Measurements from ENCODE around the gene RAB11FIP2. TPM values are rescaled to one million over a fixed set of nuclear protein-coding genes. Genes with fewer than 3 reads are reported as not detected.
A peak's percentile ranks its signal among the peaks of the same experiment; 100 is the strongest.

Gene RAB11FIP2
- total and polyA plus RNA-seq, 2 donors = 6.4 to 17.7 TPM

GRCh38 chr10:118058371-118058770 is 11.6 kb upstream of the RAB11FIP2 start:
- DNase-seq (ENCODE audit: low read depth in 6 of 9, low spot score in 9 of 9) = no peak
- H3K36me3 ChIP-seq (ENCODE audit: control insufficient read depth in 2 of 2, insufficient read depth in 2 of 2, low read length in 1 of 2) = no peaks in the 10 kb centered on the region
- H3K27me3 ChIP-seq (ENCODE audit: control insufficient read depth in 2 of 2, insufficient read depth in 1 of 2, low read length in 1 of 2) = peaks cover 0 to 2% of the 10 kb centered on the region in 2 donors
- H3K4me3 ChIP-seq (ENCODE audit: low read length in 2 of 2) = no peak overlapping the region
- no peaks in the 10 kb centered on the region for H3K9me3 ChIP-seq (ENCODE audit: control insufficient read depth in 2 of 2, insufficient read depth in 1 of 2, low read length in 1 of 2)
- no peaks in the 10 kb centered on the region for H3K4me1 ChIP-seq (ENCODE audit: control insufficient read depth in 2 of 2, insufficient read depth in 2 of 2, low read length in 2 of 2)
- H3K27ac ChIP-seq (ENCODE audit: low read depth in 1 of 2, low read length in 1 of 2) = no peak overlapping the region
- WGBS = 97% methylated on average over 1 of the region's 1 CpG

DNA sequence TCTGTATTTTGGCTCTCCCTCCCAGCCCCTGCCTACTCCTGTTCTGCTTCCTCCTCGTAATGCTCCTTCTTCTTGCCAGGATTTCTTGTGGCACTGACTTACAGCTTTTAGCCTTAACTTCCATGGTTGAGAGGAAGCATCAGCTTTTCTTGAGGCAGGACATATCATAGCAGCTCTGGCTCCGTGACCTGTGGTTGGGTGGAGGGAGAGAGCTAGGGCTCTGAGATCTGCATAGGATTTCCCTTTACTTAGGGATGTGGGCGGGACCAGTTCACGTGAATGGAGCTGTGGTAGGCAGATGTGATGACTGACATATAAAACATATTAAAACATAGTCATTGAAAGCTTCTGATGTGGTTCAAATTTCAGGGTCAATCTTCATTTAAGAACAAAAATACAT is 10.6 kb upstream of the RAB11FIP2 start:
- Histone ChIP-seq H3K36me3 (ENCODE audit: control insufficient read depth in 2 of 2, insufficient read depth in 2 of 2, low read length in 1 of 2) (no peaks in the 10 kb centered on the region), H3K9me3 (ENCODE audit: control insufficient read depth in 2 of 2, insufficient read depth in 1 of 2, low read length in 1 of 2) (no peaks in the 10 kb centered on the region), H3K4me3 (ENCODE audit: low read length in 2 of 2) (no peak overlapping the region), H3K4me1 (ENCODE audit: control insufficient read depth in 2 of 2, insufficient read depth in 2 of 2, low read length in 2 of 2) (no peaks in the 10 kb centered on the region), H3K27ac (ENCODE audit: low read depth in 1 of 2, low read length in 1 of 2) (no peak overlapping the region), H3K27me3 (ENCODE audit: control insufficient read depth in 2 of 2, insufficient read depth in 1 of 2, low read length in 1 of 2) (peaks cover 0 to 2% of the 10 kb centered on the region in 2 donors)
- DNase-seq (ENCODE audit: low read depth in 6 of 9, low spot score in 9 of 9) = no peak
- WGBS = 92% methylated on average over 4 of the region's 4 CpGs

DNA sequence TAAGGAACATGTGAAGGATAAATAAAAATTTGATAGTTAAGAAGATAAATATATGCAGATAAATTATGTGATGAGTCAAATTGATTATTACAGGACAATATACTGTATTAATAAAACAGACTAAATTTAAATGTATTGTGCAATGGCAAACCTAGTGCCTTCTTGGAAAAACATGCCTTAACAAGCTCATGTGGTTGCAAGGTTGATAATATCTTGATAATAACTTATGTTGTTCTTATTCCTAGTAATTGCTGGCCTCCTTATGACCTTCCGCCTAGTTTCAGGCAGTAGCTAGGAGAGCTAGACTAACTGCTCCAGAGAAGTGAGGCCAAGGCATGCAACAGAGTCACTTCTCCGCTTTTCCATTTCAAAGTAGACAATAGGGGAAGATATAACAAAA is 7.6 kb upstream of the RAB11FIP2 start:
- H3K4me1 ChIP-seq (ENCODE audit: control insufficient read depth in 2 of 2, insufficient read depth in 2 of 2, low read length in 2 of 2) = no peaks in the 10 kb centered on the region
- H3K36me3 ChIP-seq (ENCODE audit: control insufficient read depth in 2 of 2, insufficient read depth in 2 of 2, low read length in 1 of 2) = no peaks in the 10 kb centered on the region
- over 99% methylated on average over 2 of the region's 2 CpGs for WGBS
- no peak overlapping the region for H3K27ac ChIP-seq (ENCODE audit: low read depth in 1 of 2, low read length in 1 of 2)
- no peaks in the 10 kb centered on the region for H3K27me3 ChIP-seq (ENCODE audit: control insufficient read depth in 2 of 2, insufficient read depth in 1 of 2, low read length in 1 of 2)
- H3K9me3 ChIP-seq (ENCODE audit: control insufficient read depth in 2 of 2, insufficient read depth in 1 of 2, low read length in 1 of 2) = no peaks in the 10 kb centered on the region
- no peak overlapping the region for H3K4me3 ChIP-seq (ENCODE audit: low read length in 2 of 2)
- DNase-seq (ENCODE audit: low read depth in 6 of 9, low spot score in 9 of 9) = no peak

DNA sequence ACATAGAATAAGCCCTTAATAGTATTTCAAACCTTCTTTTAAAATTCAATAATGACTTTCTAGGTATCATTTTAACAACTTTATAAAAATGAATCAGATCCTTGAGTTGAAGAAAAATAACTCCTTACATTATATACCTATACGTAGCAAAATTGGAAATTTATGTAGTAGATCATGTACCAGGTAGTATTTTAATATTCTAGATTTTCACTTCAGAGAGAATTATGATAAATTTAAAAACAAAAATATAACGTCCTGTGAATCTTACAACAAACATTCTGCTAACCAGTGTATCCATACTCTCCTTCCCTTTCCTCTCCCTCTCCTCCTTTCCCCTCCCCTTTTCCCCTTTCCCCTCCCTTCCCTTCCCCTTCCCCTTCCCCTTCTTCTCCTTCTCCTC is 6.1 kb upstream of the RAB11FIP2 start:
- Histone ChIP-seq H3K9me3 (ENCODE audit: control insufficient read depth in 2 of 2, insufficient read depth in 1 of 2, low read length in 1 of 2) (no peaks in the 10 kb centered on the region), H3K36me3 (ENCODE audit: control insufficient read depth in 2 of 2, insufficient read depth in 2 of 2, low read length in 1 of 2) (no peaks in the 10 kb centered on the region), H3K27me3 (ENCODE audit: control insufficient read depth in 2 of 2, insufficient read depth in 1 of 2, low read length in 1 of 2) (no peaks in the 10 kb centered on the region), H3K4me1 (ENCODE audit: control insufficient read depth in 2 of 2, insufficient read depth in 2 of 2, low read length in 2 of 2) (no peaks in the 10 kb centered on the region), H3K27ac (ENCODE audit: low read depth in 1 of 2, low read length in 1 of 2) (no peak overlapping the region), H3K4me3 (ENCODE audit: low read length in 2 of 2) (no peak overlapping the region)
- WGBS = 96% methylated on average over 2 of the region's 2 CpGs
- DNase-seq (ENCODE audit: low read depth in 6 of 9, low spot score in 9 of 9) = no peak

DNA sequence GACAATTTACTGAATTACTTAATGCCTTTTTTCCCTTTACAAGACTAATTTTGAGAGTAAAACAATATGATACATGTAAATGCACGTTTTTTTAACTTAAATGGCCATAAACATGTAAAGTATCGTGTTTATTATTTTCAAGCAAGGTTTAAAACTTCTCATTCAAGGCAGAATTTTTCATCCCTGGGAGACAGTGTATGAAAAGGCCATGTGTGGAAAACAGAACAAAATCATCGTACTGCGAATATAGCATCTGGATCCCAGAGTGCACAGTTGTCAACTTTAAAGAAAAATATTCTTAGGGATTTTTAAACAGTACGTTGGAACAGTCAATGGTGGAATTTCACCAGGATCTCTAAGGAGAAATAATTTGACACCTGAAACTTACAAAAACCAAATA is 1.1 kb upstream of the RAB11FIP2 start:
- no peak overlapping the region for H3K4me3 ChIP-seq (ENCODE audit: low read length in 2 of 2)
- no peak overlapping the region for H3K27ac ChIP-seq (ENCODE audit: low read depth in 1 of 2, low read length in 1 of 2)
- H3K9me3 ChIP-seq (ENCODE audit: control insufficient read depth in 2 of 2, insufficient read depth in 1 of 2, low read length in 1 of 2) = no peaks in the 10 kb centered on the region
- peaks cover 7 to 12% of the 10 kb centered on the region in 2 donors for H3K4me1 ChIP-seq (ENCODE audit: control insufficient read depth in 2 of 2, insufficient read depth in 2 of 2, low read length in 2 of 2)
- H3K36me3 ChIP-seq (ENCODE audit: control insufficient read depth in 2 of 2, insufficient read depth in 2 of 2, low read length in 1 of 2) = no peaks in the 10 kb centered on the region
- DNase-seq (ENCODE audit: low read depth in 6 of 9, low spot score in 9 of 9) = no peak
- no peaks in the 10 kb centered on the region for H3K27me3 ChIP-seq (ENCODE audit: control insufficient read depth in 2 of 2, insufficient read depth in 1 of 2, low read length in 1 of 2)
- WGBS = 93% methylated on average over 5 of the region's 5 CpGs

DNA sequence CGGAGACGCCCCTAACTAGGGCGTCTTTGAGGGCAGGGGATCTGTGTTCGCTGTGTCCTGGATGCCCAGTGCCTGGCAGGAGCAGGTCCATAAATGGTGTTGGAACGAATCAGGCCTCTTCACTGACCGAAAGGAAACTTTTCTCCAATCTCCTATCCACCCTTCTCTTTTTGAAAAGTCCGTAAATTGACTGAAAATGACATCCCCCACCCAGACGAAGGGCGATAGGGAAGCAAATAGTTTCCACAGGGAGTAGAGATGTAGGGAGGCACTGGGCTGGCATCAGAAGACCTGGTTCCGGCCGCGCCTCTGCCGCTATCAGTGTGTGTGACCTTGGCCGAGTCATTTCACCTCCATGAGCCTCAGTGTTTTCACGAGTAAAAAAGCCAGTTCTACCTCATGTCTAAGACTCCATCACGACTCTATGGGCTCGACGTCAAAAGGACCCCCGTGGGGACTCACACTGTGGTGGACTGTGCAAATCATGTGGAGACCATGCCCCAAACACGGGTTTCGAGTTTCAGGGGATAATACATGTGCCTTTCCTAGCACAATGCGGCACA is 497 bp upstream of the RAB11FIP2 start:
- peaks cover 7 to 12% of the 10 kb centered on the region in 2 donors for H3K4me1 ChIP-seq (ENCODE audit: control insufficient read depth in 2 of 2, insufficient read depth in 2 of 2, low read length in 2 of 2)
- no peaks in the 10 kb centered on the region for H3K27me3 ChIP-seq (ENCODE audit: control insufficient read depth in 2 of 2, insufficient read depth in 1 of 2, low read length in 1 of 2)
- 67% methylated on average over 22 of the region's 22 CpGs for WGBS
- no peak overlapping the region for H3K27ac ChIP-seq (ENCODE audit: low read depth in 1 of 2, low read length in 1 of 2)
- H3K9me3 ChIP-seq (ENCODE audit: control insufficient read depth in 2 of 2, insufficient read depth in 1 of 2, low read length in 1 of 2) = no peaks in the 10 kb centered on the region
- H3K4me3 ChIP-seq (ENCODE audit: low read length in 2 of 2) = peak overlapping the region; percentile 68 to 100
- H3K36me3 ChIP-seq (ENCODE audit: control insufficient read depth in 2 of 2, insufficient read depth in 2 of 2, low read length in 1 of 2) = no peaks in the 10 kb centered on the region
- no peak for DNase-seq (ENCODE audit: low read depth in 6 of 9, low spot score in 9 of 9)

GRCh38 chr10:118045837-118046394 is 825 bp downstream of the RAB11FIP2 start:
- under 1% methylated on average over 14 of the region's 14 CpGs for WGBS
- Histone ChIP-seq H3K9me3 (ENCODE audit: control insufficient read depth in 2 of 2, insufficient read depth in 1 of 2, low read length in 1 of 2) (no peaks in the 10 kb centered on the region), H3K36me3 (ENCODE audit: control insufficient read depth in 2 of 2, insufficient read depth in 2 of 2, low read length in 1 of 2) (no peaks in the 10 kb centered on the region), H3K27ac (ENCODE audit: low read depth in 1 of 2, low read length in 1 of 2) (peak overlapping the region; percentile 24 to 54), H3K4me1 (ENCODE audit: control insufficient read depth in 2 of 2, insufficient read depth in 2 of 2, low read length in 2 of 2) (peaks cover 7 to 12% of the 10 kb centered on the region in 2 donors), H3K27me3 (ENCODE audit: control insufficient read depth in 2 of 2, insufficient read depth in 1 of 2, low read length in 1 of 2) (no peaks in the 10 kb centered on the region), H3K4me3 (ENCODE audit: low read length in 2 of 2) (peak overlapping the region; percentile 68 to 100)
- peak in 7 of 9 donors; percentile 11 to 54 (median 23) for DNase-seq (ENCODE audit: low read depth in 6 of 9, low spot score in 9 of 9)

GRCh38 chr10:118045158-118045836 is 1.4 kb downstream of the RAB11FIP2 start:
- Histone ChIP-seq H3K27ac (ENCODE audit: low read depth in 1 of 2, low read length in 1 of 2) (no peak overlapping the region), H3K27me3 (ENCODE audit: control insufficient read depth in 2 of 2, insufficient read depth in 1 of 2, low read length in 1 of 2) (no peaks in the 10 kb centered on the region), H3K4me1 (ENCODE audit: control insufficient read depth in 2 of 2, insufficient read depth in 2 of 2, low read length in 2 of 2) (peaks cover 7 to 12% of the 10 kb centered on the region in 2 donors), H3K9me3 (ENCODE audit: control insufficient read depth in 2 of 2, insufficient read depth in 1 of 2, low read length in 1 of 2) (no peaks in the 10 kb centered on the region), H3K36me3 (ENCODE audit: control insufficient read depth in 2 of 2, insufficient read depth in 2 of 2, low read length in 1 of 2) (no peaks in the 10 kb centered on the region), H3K4me3 (ENCODE audit: low read length in 2 of 2) (peak overlapping the region; percentile 68 to 100)
- no peak for DNase-seq (ENCODE audit: low read depth in 6 of 9, low spot score in 9 of 9)
- WGBS = 89% methylated on average over 8 of the region's 8 CpGs

- no peak for DNase-seq (ENCODE audit: low read depth in 6 of 9, low spot score in 9 of 9)
- Histone ChIP-seq H3K36me3 (ENCODE audit: control insufficient read depth in 2 of 2, insufficient read depth in 2 of 2, low read length in 1 of 2) (peaks cover 0 to 6% of the 10 kb centered on the region in 2 donors), H3K27ac (ENCODE audit: low read depth in 1 of 2, low read length in 1 of 2) (no peak overlapping the region), H3K27me3 (ENCODE audit: control insufficient read depth in 2 of 2, insufficient read depth in 1 of 2, low read length in 1 of 2) (no peaks in the 10 kb centered on the region), H3K9me3 (ENCODE audit: control insufficient read depth in 2 of 2, insufficient read depth in 1 of 2, low read length in 1 of 2) (no peaks in the 10 kb centered on the region), H3K4me1 (ENCODE audit: control insufficient read depth in 2 of 2, insufficient read depth in 2 of 2, low read length in 2 of 2) (peaks cover 7 to 12% of the 10 kb centered on the region in 2 donors), H3K4me3 (ENCODE audit: low read length in 2 of 2) (no peak overlapping the region)
- 96% methylated on average over 2 of the region's 2 CpGs for WGBS
Observed at GRCh38 chr10:118042827-118043242, 3.9 kb downstream of the RAB11FIP2 start.

Data from thymus (tissue), 11 donors.